Activated CD4-positive, CD25-positive, alpha-beta regulatory T cell treated with anti-CD3 and anti-CD28 coated beads, Interleukin-2, amount 50 U/mL, for 72 hours (primary cell): ENCODE results near the gene EPC2.

Experiments
- DNase-seq: peaks from one replicate; pipeline ENCODE4 v3.0.0; 2021

The EPC2 gene

DNA sequence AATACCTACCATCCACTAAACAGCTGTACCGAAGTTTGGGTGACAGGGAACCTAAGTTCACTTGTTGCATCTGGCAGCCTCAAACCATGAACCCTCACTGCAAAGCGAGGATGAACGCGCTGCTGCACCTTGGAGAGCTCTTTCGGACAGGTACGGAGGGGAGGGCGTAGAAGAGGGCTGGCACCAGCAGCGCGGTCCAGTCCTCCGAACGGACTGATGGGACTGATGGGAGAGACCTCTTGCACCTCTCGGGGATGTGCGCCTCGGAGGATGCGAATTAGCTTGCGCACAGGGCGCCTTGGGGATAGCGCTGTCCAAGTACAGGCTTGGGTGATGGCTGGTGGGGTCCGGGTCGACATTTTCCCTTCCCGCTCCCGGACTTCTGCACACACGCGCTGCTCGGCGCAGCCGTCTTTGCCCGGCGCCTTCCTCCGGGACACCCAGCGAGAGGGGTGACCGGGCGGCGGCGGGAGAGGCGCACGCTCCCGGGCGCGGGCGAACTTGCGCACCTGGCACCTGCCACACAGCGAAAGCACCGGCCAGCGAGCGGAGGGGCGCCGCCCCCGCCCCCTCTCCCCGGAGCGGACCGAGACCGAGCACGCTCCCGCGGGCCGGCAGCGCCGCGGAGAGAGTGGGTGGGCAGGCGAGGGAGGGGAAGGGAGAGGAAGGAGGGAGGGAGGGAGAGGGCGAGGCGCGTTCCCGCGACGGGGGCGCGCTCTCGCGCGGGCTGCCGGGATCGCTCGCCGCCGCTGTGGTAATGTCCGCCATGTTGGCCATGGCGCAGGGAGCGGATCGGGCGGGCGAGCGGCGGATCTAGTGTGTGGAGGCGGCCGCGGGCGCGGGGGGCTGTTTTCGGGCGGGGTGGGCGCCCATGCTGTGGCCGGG is at the start of gene EPC2:
Gene EPC2 (plus strand): TSS at position 754 of the 885 bp plus-strand sequence. CDS start 267 bp downstream, outside the sequence.
- peak; percentile 93 for DNase-seq

- no peak for DNase-seq
Measured at GRCh38 chr2:148596018-148596417, 48.5 kb upstream of the EPC2 start.

DNA sequence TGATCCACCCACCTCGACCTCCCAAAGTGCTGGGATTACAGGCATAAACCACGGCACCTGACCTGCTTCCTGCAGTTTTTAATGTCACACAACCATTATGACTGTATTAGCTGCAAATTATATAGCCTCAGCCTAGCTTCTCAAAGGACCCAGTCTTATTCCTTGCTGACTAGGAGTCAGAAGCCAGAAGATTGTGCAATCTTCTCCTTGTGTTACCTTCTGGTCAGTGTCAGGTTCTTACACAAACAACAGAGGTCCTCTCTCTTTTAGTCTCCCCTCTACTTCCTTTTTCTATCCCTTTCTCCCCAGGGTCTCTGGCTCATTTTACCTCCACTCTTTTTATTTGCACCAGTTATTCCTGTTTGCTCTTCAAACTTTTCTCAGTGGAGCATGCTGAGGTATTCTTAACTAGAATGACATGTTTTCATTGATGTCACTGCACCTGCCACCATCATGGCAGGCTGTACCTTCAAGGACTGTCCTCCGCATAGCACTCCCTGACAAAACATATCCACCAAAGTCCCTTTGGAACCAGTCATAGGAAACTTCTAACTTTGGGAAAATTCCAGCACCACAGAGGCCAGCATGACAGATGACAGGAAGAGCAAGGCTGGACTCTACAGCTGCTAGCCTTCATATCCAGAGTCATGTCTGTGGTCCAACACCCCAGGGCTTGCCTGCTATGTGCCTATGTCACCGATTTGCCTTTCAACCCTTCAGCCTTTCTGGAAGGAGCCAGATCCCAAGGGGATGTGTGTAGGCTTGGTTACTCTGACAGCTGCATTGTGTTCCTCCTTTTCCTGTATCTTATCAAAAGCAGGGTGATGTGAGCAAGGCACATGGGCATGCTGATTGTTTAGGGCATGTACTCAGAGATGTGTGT is 45.2 kb upstream of the EPC2 start:
- no peak for DNase-seq

GRCh38 chr2:148602885-148603561 is 41.5 kb upstream of the EPC2 start:
- no peak for DNase-seq

- DNase-seq = no peak
Measured at GRCh38 chr2:148603562-148603920, 41.0 kb upstream of the EPC2 start.

DNA sequence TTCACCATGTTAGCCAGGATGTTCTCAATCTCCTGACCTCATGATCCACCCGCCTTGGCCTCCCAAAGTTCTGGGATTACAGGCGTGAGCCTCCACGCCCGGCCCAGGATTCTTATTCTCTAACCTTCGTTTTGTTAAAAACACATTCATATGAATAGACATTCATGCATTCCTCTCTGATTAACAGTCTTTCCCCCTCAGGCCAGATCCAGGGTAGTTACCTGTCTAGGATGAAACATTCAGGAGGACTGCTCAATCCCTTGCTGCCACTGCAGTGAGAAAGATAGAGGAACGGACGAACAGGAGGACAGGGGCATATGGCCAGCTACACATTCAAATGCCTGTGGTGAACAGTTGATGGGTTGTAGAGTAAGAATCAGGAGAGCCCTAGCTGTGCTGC is 39.6 kb upstream of the EPC2 start:
- no peak for DNase-seq

GRCh38 chr2:148607566-148607965 is 37.0 kb upstream of the EPC2 start:
- no peak for DNase-seq

DNA sequence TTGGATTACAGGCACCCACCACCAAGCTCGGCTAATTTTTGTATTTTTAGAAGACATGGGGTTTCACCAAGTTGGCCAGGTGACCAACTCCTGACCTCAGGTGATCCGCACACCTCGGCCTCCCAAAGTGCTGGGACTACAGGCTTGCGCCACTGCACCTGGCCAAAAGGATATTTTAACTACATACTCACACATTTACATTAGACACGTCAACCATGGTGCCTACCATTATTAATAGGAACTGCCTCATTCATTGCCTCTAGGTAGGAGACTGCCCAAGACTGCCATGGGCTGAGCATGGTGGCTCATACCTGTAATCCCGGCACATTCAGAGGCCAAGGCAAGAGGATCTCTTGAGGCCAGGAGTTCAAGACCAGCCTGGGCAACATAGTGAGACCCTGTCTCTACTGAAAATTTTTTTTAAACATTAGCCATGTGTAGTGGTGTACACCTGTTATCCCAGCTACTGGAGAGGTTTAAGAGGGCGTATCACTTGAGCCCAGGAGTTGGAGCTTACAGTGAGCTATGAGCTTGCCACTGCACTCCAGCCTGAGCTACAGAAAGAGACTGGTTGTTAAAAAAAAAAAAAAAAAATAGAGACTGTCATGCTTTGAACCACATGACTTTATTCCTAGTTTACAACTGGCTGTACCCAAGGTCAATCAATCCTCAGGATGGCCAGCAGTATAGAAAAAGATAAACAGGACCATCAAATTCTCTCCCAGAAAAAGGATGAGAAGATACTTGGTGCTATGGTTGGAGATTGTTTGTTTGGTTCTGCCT is 31.1 kb upstream of the EPC2 start:
- DNase-seq = no peak

- DNase-seq = no peak
Measured at GRCh38 chr2:148614014-148614321, 30.6 kb upstream of the EPC2 start.

- DNase-seq = no peak
Measured at GRCh38 chr2:148614322-148615049, 30.1 kb upstream of the EPC2 start.

- no peak for DNase-seq
Measured at GRCh38 chr2:148615381-148615841, 29.1 kb upstream of the EPC2 start.

DNA sequence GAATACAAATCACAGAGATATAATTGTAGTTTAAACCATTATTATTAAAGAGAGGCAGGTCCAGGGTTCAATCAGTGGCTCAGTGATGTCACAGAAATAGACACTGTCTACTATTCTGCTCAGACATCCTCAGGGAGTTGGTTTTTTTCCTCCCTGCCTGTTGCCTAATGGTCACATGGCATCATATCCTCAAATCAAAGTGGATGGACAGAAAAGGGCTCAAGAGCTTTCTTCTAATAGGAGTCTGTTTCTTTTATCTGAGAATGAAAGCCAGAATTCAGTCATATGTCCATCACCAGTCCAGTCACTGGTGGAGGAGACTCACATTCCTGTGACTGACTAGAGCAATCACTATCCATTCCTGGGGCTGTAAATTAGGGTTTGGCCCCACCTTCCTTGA is 27.9 kb upstream of the EPC2 start:
- DNase-seq = no peak

- DNase-seq = no peak
Measured at GRCh38 chr2:148617219-148617618, 27.3 kb upstream of the EPC2 start.

DNA sequence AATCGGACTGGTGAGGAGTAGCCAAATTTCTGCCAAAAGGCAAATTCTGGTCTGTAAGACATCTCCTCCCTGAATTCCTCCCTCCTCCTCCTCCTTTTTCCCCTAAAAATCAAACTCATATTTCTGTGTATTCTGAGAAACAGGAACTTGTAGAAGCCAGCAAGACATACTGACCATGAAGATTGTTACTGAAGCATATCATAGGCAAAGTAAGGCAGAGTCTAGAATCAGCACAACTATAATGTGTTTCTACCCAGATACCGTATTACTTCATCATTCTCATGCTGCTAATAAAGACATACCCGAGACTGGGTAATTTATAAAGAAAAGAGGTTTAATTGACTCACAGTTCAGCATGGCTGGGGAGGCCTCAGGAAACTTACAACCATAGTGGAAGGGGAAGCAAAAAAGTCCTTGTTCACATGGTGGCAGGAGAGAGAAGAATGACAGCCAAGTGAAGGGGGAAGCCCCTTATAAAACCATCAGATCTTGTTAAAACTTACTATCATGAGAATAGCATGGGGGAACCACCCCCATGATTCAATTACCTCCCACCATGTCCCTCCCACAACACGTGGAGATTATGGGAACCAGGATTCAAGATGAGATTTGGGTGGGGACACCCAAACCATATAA is 24.9 kb upstream of the EPC2 start:
- no peak for DNase-seq

GRCh38 chr2:148622366-148622765 is 22.2 kb upstream of the EPC2 start:
- DNase-seq = no peak

DNA sequence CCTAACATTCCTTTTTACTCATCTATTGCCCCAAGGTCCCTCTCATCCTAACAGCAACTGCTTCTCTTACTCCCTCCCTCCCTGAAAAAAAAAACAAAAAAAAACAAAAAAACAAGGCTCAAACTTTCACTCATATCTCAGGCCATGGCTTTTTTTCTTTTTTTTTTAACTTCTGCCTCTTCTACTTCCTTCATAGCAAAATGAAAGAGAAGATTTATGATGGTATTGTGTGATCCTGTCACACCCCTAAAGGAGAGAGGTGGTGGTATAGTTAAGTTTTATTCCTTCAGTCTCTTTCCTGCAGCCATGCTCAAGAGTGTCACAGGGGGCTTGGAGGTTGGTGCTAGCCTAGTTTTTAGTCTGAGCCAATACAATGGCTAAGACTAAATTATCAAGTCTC is 21.5 kb upstream of the EPC2 start:
- DNase-seq = no peak

DNA sequence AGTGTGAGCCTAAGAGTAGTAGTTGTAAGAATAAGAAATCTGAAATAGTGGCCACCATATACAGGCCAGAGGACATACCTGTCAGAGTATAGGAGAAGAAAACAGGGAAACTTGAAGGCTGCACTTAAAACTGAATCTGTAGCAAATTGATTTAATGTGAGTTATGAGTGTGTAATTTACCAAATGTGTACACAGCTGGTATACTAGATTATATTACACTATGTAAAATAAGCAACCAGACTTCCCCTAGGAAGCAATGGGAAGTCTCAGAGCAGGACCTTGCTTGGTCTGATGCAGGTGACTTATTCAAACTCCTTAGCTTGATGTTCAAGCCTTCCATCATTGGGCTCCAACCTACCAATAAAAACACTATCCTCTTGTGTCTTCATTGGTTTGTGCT is 17.3 kb upstream of the EPC2 start:
- no peak for DNase-seq

GRCh38 chr2:148634749-148635148 is 9.8 kb upstream of the EPC2 start:
- DNase-seq = no peak

GRCh38 chr2:148638543-148638942 is 6.0 kb upstream of the EPC2 start:
- no peak for DNase-seq

GRCh38 chr2:148640767-148641166 is 3.8 kb upstream of the EPC2 start:
- no peak for DNase-seq

GRCh38 chr2:148642112-148642744 is 2.3 kb upstream of the EPC2 start:
- no peak for DNase-seq
